HG03064 (cell line): ENCODE data around the gene TMEM165.
A peak's percentile ranks its signal among the peaks of the same experiment; 100 is the strongest.
"Not testable (repeated sequence)": the region's sequence is repeated elsewhere in the genome, so short reads cannot be mapped to it uniquely, and the experiment has no call there.

Experiments
- ATAC-seq: cut with Tn5 transposase; IDR thresholded peaks from one replicate; pipeline ENCODE4 v1.9.1; 2021; ENCODE audit warnings: low read depth; ENCODE audit not compliant: unreplicated experiment

Gene TMEM165, protein sequence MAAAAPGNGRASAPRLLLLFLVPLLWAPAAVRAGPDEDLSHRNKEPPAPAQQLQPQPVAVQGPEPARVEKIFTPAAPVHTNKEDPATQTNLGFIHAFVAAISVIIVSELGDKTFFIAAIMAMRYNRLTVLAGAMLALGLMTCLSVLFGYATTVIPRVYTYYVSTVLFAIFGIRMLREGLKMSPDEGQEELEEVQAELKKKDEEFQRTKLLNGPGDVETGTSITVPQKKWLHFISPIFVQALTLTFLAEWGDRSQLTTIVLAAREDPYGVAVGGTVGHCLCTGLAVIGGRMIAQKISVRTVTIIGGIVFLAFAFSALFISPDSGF

GRCh38 chr4:55395529-55396307, at the start of gene TMEM165:
TMEM165 (plus strand) TSS chr4:55395957; CDS start chr4:55396190, 233 bp downstream.
- ATAC-seq, result peak; percentile 93

DNA sequence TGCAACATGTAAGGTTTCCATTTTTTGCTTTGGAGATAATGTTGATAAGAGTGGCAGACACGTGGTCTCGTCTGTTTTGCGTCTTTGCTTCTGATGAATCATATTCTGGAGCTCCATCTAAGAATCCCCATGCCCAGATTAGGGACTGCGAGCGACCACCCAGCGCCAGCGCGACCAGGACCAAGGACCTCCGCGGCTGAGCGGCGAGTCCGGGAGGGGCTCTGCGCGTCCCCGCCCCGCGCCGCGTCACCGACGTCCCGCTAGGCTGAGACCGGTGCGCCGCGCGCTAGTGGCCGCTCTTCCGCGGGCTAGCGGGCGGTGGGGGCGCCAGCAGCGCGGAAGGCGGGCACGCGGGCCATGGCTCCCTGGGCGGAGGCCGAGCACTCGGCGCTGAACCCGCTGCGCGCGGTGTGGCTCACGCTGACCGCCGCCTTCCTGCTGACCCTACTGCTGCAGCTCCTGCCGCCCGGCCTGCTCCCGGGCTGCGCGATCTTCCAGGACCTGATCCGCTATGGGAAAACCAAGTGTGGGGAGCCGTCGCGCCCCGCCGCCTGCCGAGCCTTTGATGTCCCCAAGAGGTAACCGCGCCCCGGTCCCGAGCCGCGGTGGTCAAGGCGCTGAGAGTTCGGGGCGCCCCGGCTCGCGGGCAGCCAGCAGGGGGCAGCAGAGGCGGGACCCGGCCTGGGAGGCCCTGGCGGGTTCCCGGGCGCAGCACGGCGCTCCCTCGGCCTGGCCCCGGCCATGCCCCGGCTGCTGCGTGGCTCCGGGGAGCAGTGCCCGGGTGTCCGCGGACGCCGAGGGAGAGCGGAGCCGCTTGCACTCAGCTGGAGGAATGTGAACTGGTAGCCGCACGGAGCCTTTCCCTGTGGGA, 49.5 kb upstream of the TMEM165 start, which contains the start of gene SRD5A3:
Gene SRD5A3 (plus strand): TSS at position 263 of the 871 bp plus-strand sequence. CDS start 95 bp downstream, at position 358.
- peak; percentile 96 for ATAC-seq

- no peak for ATAC-seq
Measured at GRCh38 chr4:55346851-55347255, 48.9 kb upstream of the TMEM165 start.

DNA sequence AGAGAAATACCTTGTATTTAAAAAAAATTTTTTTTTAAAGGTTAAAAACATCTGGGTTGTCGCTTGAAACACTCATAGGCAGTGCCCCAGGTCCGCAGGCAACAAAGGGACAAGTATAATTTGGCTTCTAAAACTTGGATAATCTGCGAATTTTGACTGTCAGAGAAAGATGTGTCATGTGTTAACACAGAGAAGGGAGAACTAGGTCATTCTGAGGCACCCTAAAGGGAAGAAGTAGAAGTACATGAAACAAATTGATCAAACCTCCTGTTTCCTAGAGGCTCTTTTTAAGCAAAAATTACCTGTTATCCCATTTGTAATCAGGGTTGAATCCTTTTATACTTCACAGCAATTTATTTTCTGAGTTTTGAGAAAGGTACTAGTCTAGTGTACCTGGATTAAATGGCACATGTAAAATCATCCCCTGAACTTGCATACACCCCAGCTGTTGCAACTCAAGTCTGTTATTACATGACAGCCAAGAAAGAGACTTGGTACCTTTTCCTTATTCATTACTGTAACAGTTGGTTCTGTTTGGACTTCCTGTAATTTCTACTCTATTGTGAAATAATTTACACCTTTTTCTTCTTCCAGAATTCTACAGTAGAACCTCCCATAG, 48.0 kb upstream of the TMEM165 start:
- ATAC-seq, result no peak

DNA sequence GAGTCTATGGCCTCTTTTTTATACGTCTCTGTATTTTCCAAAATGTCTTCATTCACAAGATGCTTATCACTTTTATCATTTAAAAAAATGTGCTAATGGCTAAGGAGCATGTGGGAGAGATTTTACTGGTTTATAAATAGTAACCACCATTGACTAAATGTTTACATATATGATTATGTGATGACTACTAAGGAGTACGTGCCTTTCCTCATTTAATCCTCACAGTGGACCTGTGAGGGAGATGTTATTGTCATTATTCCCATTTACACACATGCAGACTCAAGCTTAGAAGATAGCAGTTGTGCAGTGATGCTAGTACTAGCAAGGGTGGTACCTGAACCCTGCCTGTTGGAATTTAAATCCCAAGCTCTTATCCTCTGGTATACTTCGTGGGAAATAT, 47.3 kb upstream of the TMEM165 start:
- no peak for ATAC-seq

GRCh38 chr4:55350870-55351269, 44.9 kb upstream of the TMEM165 start:
- ATAC-seq, result not testable (repeated sequence)

- no peak for ATAC-seq
Measured at GRCh38 chr4:55351824-55352223, 43.9 kb upstream of the TMEM165 start.

GRCh38 chr4:55352726-55353125, 43.0 kb upstream of the TMEM165 start:
- ATAC-seq, result no peak

DNA sequence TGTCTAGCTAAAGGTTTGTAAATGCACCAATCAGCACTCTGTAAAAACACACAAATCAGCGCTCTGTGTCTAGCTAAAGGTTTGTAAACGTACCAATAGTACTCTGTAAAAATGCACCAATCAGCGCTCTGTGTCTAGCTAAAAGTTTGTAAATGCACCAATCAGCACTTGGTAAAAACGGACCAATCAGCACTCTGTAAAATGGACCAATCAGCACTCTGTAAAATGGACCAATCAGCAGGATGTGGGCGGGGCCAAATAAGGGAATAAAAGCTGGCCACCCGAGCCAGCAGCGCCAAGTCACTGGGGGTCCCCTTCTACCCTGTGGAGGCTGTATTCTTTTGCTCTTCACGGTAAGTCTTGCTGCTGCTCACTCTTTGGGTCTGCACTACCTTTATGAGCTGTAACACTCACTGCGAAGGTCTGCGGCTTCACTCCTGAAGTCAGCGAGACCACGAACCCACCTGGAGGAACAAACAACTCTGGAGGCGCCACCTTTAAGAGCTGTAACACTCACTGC, 42.5 kb upstream of the TMEM165 start:
- not testable (repeated sequence) for ATAC-seq

DNA sequence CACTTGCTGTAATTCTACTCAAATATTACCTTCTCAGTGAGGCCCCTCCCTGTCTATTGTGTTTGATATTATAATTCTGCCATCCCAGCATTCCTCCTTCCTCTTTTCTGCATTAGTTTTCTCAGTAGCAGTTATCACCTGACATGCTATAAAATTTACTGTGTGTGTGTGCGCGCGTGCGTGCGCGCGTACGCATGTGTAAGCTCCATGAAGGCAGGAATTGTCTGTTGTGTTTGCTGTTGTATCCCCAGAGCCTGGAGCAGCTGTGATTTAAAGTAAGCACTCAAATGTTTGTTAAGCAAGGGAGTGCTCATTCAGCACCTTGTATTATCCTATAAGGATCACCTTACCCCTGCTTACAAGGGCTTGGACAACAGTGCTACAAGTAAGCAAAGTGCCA, 41.1 kb upstream of the TMEM165 start:
- no peak for ATAC-seq

DNA sequence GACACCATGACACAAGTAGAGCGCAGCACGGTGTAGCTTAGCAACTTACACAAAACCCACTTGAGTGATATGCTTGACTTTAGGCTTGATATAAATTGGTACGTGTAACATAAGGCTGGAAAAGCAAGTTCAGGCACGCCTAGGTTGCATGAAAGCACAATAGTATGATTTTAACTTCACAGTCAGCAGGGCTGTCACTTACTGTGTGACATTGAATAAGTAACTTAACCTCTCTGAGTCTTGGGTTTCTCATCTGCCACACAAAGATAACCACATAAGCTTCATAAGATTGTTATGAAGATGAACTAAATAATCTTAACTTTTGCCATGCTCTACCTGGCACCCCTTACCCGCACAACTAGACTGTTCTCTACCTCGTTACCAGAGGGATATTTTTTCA, 40.2 kb upstream of the TMEM165 start:
- no peak for ATAC-seq

- ATAC-seq, result no peak
Measured at GRCh38 chr4:55356991-55357461, 38.7 kb upstream of the TMEM165 start.

- ATAC-seq, result no peak
Measured at GRCh38 chr4:55358246-55358645, 37.5 kb upstream of the TMEM165 start.

DNA sequence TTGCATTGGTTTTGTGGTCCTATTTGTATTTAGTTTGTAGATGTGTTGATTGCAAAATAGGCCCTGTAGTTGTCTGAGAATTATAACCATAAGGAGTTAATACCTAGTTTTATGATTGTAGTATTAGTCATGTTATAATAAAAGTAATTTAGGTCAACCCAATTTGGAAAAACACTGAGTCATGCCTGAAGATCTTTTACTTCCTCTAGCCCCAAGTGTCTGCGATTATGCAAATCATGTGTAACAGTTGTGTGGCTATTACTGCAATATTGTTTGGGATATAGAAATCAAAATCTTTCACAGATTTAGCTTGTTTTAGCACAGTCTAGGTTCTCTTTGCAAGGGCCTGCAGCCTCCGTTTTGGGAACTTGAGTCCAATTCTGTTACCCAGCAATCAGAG, 37.1 kb upstream of the TMEM165 start:
- ATAC-seq, result peak; percentile 86

GRCh38 chr4:55359397-55359916, 36.3 kb upstream of the TMEM165 start:
- ATAC-seq, result no peak

DNA sequence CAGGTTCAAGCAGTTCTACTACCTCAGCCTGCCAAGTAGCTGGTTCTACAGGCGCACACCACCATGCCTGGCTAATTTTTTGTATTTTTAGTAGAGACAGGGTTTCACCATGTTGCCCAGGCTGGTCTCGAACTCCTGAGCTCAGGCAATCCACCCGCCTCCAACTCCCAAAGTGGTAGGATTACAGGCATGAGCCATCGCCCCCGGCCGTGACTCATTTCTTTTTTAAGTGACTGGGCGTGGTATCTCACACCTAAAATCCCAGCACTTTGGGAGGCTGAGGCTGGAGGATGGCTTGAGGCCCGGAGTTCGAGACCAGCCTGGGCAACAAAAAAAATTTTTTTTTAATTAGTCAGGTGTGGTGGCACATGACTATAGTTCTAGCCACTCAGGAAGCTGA, 32.8 kb upstream of the TMEM165 start:
- not testable (repeated sequence) for ATAC-seq

DNA sequence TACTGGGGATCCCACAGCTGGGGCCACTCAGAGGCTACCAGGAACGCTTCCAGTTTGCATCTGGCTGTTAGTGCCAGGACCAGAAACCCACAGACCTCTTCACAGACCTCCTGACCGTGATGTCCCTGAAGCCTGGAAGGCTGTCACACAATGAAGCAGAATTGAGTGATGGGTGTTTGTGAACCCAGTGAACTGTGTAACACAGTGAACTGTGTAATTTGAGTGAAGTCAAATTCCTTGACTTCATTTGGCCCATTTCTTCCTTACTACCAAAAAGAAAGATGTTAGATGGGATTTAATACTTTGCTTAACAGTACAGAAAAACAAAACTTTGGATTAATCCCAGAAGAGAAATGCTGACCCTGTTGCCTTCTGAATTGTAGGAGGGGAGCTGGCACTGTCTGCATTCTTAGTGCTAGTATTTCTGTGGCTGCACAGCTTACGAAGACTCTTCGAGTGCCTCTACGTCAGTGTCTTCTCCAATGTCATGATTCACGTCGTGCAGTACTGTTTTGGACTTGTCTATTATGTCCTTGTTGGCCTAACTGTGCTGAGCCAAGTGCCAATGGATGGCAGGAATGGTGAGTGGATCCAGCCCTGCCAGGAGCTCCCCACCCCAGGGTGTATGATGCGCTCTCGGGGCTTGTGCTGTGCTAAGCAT, 31.9 kb upstream of the TMEM165 start:
- ATAC-seq, result no peak

DNA sequence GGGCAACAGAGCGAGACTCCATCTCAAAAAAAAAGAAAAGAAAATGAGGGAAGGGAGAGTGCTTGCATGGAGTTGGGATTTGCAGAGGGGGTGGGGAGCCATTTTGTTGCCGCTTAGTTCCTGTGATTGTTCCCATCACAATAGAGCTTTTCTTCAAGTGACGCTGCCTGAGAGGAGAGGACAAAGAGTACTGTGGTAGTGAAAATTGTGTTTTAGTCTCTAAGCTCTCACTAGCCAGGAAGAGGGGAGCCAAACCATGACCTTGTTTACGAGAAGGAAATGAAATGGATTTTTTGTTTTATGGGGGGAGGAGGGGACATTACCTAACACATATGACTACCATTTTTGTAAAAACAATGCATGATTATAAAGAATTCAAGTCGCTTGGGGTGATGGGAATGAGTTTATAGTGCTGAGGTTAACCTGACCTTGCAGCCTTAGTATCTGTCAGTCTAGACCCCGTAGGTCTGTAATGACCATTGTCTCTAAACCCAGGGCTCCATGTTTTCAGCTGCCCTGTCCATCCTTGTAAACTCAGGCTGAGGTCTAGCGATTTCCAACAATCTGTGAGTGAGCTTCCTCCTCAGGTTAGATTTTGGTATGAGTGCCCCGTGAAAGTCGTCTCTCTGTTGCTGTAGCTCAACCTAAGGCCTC, 30.9 kb upstream of the TMEM165 start:
- ATAC-seq, result no peak

DNA sequence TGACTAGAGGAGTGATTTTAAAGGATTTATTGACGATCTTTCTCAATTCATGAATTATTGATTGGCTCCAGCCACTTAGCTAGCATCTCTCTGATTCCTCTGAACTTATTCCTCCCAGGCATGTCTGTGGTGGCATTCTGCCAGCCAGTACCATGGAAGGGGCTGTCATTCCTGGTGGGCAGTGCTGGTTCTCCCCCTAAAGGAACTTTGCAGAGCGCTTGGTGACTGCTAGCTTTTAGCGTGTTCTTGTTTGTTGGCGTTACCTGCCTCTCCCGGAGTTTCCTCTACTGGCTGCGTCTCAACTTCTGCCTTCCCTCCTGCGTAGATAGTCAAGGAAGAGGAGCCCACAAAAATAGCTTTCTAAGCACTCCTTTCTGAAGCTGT, 30.4 kb upstream of the TMEM165 start:
- no peak for ATAC-seq
